H1 (cell line): ENCODE measurements around the gene CIBAR2. TPM values are rescaled to one million over a fixed set of nuclear protein-coding genes. Genes with fewer than 3 reads are reported as not detected.

ENCODE experiments used
- CTCF ChIA-PET: fragments of 300-600 bp; sonication (Branson Sonifier 250); formaldehyde crosslinking; loops from one replicate; lab custom pipeline; 2021; ENCODE audit not compliant: partially characterized antibody; lab: Charles Lee
- POLR2A ChIA-PET: fragments of 300-600 bp; sonication (Branson Sonifier 250); formaldehyde crosslinking; loops from one replicate; lab custom pipeline; 2021; ENCODE audit warnings: inconsistent platforms; ENCODE audit not compliant: partially characterized antibody; lab: Charles Lee
- DNase-seq, 2 experiments: peaks; one replicate each; pipeline versions ENCODE4 v3.0.0 to v3.0.0-alpha.2; 2010 to 2022; ENCODE audit warnings: low spot score in 2 of 2, low read depth in 1 of 2, mixed read lengths in 1 of 2
- FAIRE-seq: peaks from 2 replicates; lab custom pipeline; 2011; peaks lifted over from hg19 to GRCh38; lab: Jason Lieb, UNC
- H2AFZ ChIP-seq: 2 replicates; pipeline ENCODE4 v1.8.1; 2012; ENCODE audit warnings: low read length, inconsistent platforms
- H2AK5ac ChIP-seq: 2 replicates; pipeline ENCODE4 v1.6.1; 2013; ENCODE audit warnings: low read depth, low read length
- H2BK120ac ChIP-seq: replicated peaks from 2 replicates; pipeline ENCODE3; 2013; ENCODE audit warnings: low read depth, low read length, inconsistent platforms
- H2BK12ac ChIP-seq: 2 replicates; pipeline ENCODE4 v1.6.1; 2013; ENCODE audit warnings: low read depth, low read length
- H2BK15ac ChIP-seq: 2 replicates; pipeline ENCODE4 v1.6.1; 2013; ENCODE audit warnings: low read length
- H2BK20ac ChIP-seq: 2 replicates; pipeline ENCODE4 v1.6.1; 2013; ENCODE audit warnings: low read length
- H2BK5ac ChIP-seq: 2 replicates; pipeline ENCODE4 v1.6.1; 2013; ENCODE audit warnings: low read depth, low read length
- H3K14ac ChIP-seq: 2 replicates; pipeline ENCODE4 v1.6.1; 2013; ENCODE audit warnings: inconsistent platforms; ENCODE audit not compliant: insufficient read length
- H3K18ac ChIP-seq: 2 replicates; pipeline ENCODE4 v1.6.1; 2013; ENCODE audit warnings: low read length; ENCODE audit errors: extremely low read depth
- H3K23ac ChIP-seq: 2 replicates; pipeline ENCODE4 v1.6.1; 2013; ENCODE audit warnings: inconsistent platforms; ENCODE audit not compliant: insufficient read length
- H3K23me2 ChIP-seq: 2 replicates; pipeline ENCODE4 v1.6.1; 2013; ENCODE audit warnings: low read depth, low read length
- H3K27ac ChIP-seq: 2 replicates; pipeline ENCODE4 v1.6.1; 2011; ENCODE audit warnings: low read depth, low read length, inconsistent platforms
- H3K27me3 ChIP-seq, 4 experiments: replicated peaks in 1 of 4; 1 replicate in 1 of 4; 2 replicates in 3 of 4; pipeline versions ENCODE4 v1.6.1 to v1.8.1; 2011 to 2013; ENCODE audit warnings: low read length in 3 of 4, mild to moderate bottlenecking in 3 of 4, inconsistent platforms in 2 of 4, mixed read lengths in 2 of 4, moderate library complexity in 1 of 4; ENCODE audit not compliant: control insufficient read depth in 3 of 4, insufficient read depth in 3 of 4; ENCODE audit errors: extremely low read depth in 1 of 4
- H3K36me3 ChIP-seq, 4 experiments: 2 replicates each; pipeline versions ENCODE4 v1.6.1 to v1.8.1; 2011 to 2013; ENCODE audit warnings: mild to moderate bottlenecking in 4 of 4, low read length in 3 of 4, moderate library complexity in 2 of 4, control low read depth in 1 of 4, inconsistent platforms in 1 of 4; ENCODE audit not compliant: insufficient read depth in 4 of 4, control insufficient read depth in 2 of 4
- H3K4ac ChIP-seq: replicated peaks from 2 replicates; pipeline ENCODE3; 2013; ENCODE audit warnings: low read length, low read depth, mixed read lengths, inconsistent platforms; ENCODE audit not compliant: insufficient read length
- H3K4me1 ChIP-seq, 4 experiments: replicated peaks in 1 of 4; 1 replicate in 1 of 4; 2 replicates in 3 of 4; pipeline versions ENCODE4 v1.6.1 to v1.8.1; 2011 to 2013; ENCODE audit warnings: low read length in 3 of 4, inconsistent platforms in 2 of 4, mixed read lengths in 1 of 4; ENCODE audit not compliant: insufficient read depth in 4 of 4, control insufficient read depth in 3 of 4
- H3K4me2 ChIP-seq, 2 experiments: 2 replicates each; pipeline versions ENCODE4 v1.6.1 to v1.8.1; 2011 to 2013; ENCODE audit warnings: low read depth in 2 of 2, low read length in 2 of 2, control low read depth in 1 of 2, inconsistent platforms in 1 of 2, mild to moderate bottlenecking in 1 of 2; ENCODE audit not compliant: insufficient read depth in 1 of 2
- H3K4me3 ChIP-seq, 4 experiments: fragments of 200-600, 300-600 bp in 1 of 4; sonication (generic), shearing (Covaris generic), sonication (Bioruptor Twin) in 1 of 4; 2 replicates each; pipeline versions ENCODE4 v1.5.1 to v1.8.1; 2011 to 2016; ENCODE audit warnings: low read length in 4 of 4, low read depth in 3 of 4, control low read depth in 2 of 4, inconsistent platforms in 2 of 4, mild to moderate bottlenecking in 2 of 4, mixed read lengths in 1 of 4, moderate library complexity in 1 of 4; ENCODE audit not compliant: insufficient read depth in 2 of 4; ENCODE audit errors: extremely low read depth in 1 of 4
- H3K56ac ChIP-seq: replicated peaks from 2 replicates; pipeline ENCODE3; 2013; ENCODE audit warnings: low read depth, mild to moderate bottlenecking, mixed read lengths, low read length, inconsistent platforms; ENCODE audit not compliant: insufficient read length
- H3K79me1 ChIP-seq: 2 replicates; pipeline ENCODE4 v1.6.1; 2013; ENCODE audit warnings: low read depth, low read length, control low read depth
- H3K79me2 ChIP-seq, 2 experiments: 2 replicates each; pipeline versions ENCODE4 v1.6.1 to v1.8.1; 2012 to 2013; ENCODE audit warnings: low read length in 2 of 2, mild to moderate bottlenecking in 2 of 2, inconsistent platforms in 1 of 2; ENCODE audit not compliant: insufficient read depth in 2 of 2, control insufficient read depth in 1 of 2
- H3K9ac ChIP-seq, 4 experiments: replicated peaks in 1 of 4; 1 replicate in 1 of 4; 2 replicates in 3 of 4; pipeline versions ENCODE4 v1.6.1 to v1.8.1; 2011 to 2013; ENCODE audit warnings: low read depth in 3 of 4, low read length in 3 of 4, control low read depth in 2 of 4, mild to moderate bottlenecking in 2 of 4, moderate library complexity in 2 of 4, inconsistent platforms in 1 of 4; ENCODE audit errors: extremely low read depth in 1 of 4
- H3K9me3 ChIP-seq, 2 experiments: 2 replicates each; pipeline versions ENCODE4 v1.6.1 to v1.8.1; 2012 to 2013; ENCODE audit warnings: mild to moderate bottlenecking in 2 of 2, moderate library complexity in 2 of 2, control low read depth in 1 of 2, inconsistent platforms in 1 of 2, low read depth in 1 of 2, low read length in 1 of 2, mixed read lengths in 1 of 2; ENCODE audit not compliant: insufficient read depth in 2 of 2
- H4K20me1 ChIP-seq, 2 experiments: replicated peaks in 1 of 2; 2 replicates each; pipeline versions ENCODE3 to v1.8.1; 2011 to 2013; ENCODE audit warnings: inconsistent platforms in 2 of 2, low read length in 2 of 2, mild to moderate bottlenecking in 1 of 2; ENCODE audit not compliant: insufficient read depth in 2 of 2, control insufficient read depth in 1 of 2
- H4K5ac ChIP-seq: 2 replicates; pipeline ENCODE4 v1.6.1; 2013; ENCODE audit warnings: low read length, low read depth, mixed read lengths, inconsistent platforms; ENCODE audit not compliant: insufficient read length
- H4K8ac ChIP-seq: 2 replicates; pipeline ENCODE4 v1.8.0; 2013; ENCODE audit warnings: mild to moderate bottlenecking, moderate library complexity, low read length, inconsistent platforms; ENCODE audit not compliant: insufficient read depth; ENCODE audit errors: extremely low read depth
- H4K91ac ChIP-seq: replicated peaks from 2 replicates; pipeline ENCODE3; 2013; ENCODE audit warnings: low read length, mixed read lengths, inconsistent platforms; ENCODE audit not compliant: insufficient read length
- CREB1 ChIP-seq: IDR thresholded peaks from 2 replicates; pipeline ENCODE4 v1.6.1; 2012; ENCODE audit warnings: inconsistent platforms
- GABPA ChIP-seq: IDR thresholded peaks from 2 replicates; pipeline ENCODE4 v1.6.1; 2011; ENCODE audit warnings: mild to moderate bottlenecking, low read length, moderate library complexity, borderline replicate concordance; ENCODE audit not compliant: insufficient read depth
- RFX5 ChIP-seq: IDR thresholded peaks from 2 replicates; pipeline ENCODE4 v1.6.1; 2011; ENCODE audit warnings: low read depth, low read length, improper control_type of control experiment, borderline replicate concordance
- WGBS, 2 experiments: shearing (Covaris generic) in 1 of 2; methylation state at CpG; one replicate each; pipeline versions ENCODE4 v1.1.6 to v1.1.7; 2013 to 2015; ENCODE audit warnings: low lambda C conversion rate in 2 of 2, mixed read lengths in 2 of 2, inconsistent platforms in 1 of 2, low coverage in 1 of 2, missing lambda C conversion rate in 1 of 2; ENCODE audit not compliant: insufficient replicate concordance in 2 of 2, insufficient coverage in 1 of 2, insufficient read length in 1 of 2; ENCODE audit errors: extremely low coverage in 1 of 2, missing lambda C conversion rate in 1 of 2; 5-methylcytosine and 5-hydroxymethylcytosine counted together
- polyA plus RNA-seq, 7 experiments: library from polyadenylated mRNA; depleted of rRNA in 3 of 7; stranded (reverse) in 5 of 7; unstranded in 2 of 7; fragments of >200 nt in 5 of 7; fragments of 200-250 nt in 2 of 7; gene quantifications; 1 replicate in 5 of 7; 2 replicates in 1 of 7; 4 replicates in 1 of 7; pipeline versions ENCODE4 v1.2.1 to v1.2.3, GENCODE V29; 2011 to 2013; ENCODE audit warnings: missing spikeins in 2 of 7, mixed read lengths in 2 of 7
- total RNA-seq: library from RNA; stranded (reverse); fragmentation: NEBNext Ultra II Directional; extraction: Animal tissue kit (Norgen Biotek cat#: 25700); gene quantifications from 2 replicates; pipeline ENCODE4 v1.2.1, GENCODE V29; 2021

CIBAR2 gene
- total and polyA plus RNA-seq, 2 of the 8 experiments (the other 6 are each of a cell fraction or from before 2014, with no cell fraction given): 0.18 TPM; not detected in 1

- H3K36me3 ChIP-seq: peaks cover 0 to 3% (median 0%) of the 10 kb centered on the region in 4 experiments; a peak in 1 of 8 replicates
- no peak overlapping the region for H3K4me3 ChIP-seq
- H4K5ac ChIP-seq: no peak overlapping the region
- peak overlapping the region; percentile 63; the same call in 1 of the 2 replicates for H2BK12ac ChIP-seq
- ChIA-PET CTCF (interaction anchor here (0.6 to 0.9 kb wide), 3 partner anchors 12 to 239 kb away, joined by 3 to 4 read pairs (median 4); no protein-coding TSS in a partner anchor), POLR2A (no interaction called here)
- H3K56ac ChIP-seq: no peak overlapping the region
- no peak overlapping the region for H2BK15ac ChIP-seq
- peak; percentile 91 for FAIRE-seq
- WGBS, 2 experiments: 56% methylated on average over 16 of the region's 16 CpGs; no CpG with 5 or more reads in 1 of the 2 experiments
- no peak overlapping the region for H4K8ac ChIP-seq
- H3K9me3 ChIP-seq: no peaks in the 10 kb centered on the region
- no peak overlapping the region for H3K23ac ChIP-seq
- no peak overlapping the region for H3K4me2 ChIP-seq
- no peaks in the 10 kb centered on the region for H3K23me2 ChIP-seq
- no peak overlapping the region for H2AFZ ChIP-seq
- H3K4me1 ChIP-seq: peaks cover 0 to 13% (median 4%) of the 10 kb centered on the region in 4 experiments; a peak in 5 of 7 replicates
- H2BK5ac ChIP-seq: no peak overlapping the region
- no peaks in the 10 kb centered on the region for H3K79me1 ChIP-seq
- no peaks in the 10 kb centered on the region for H4K20me1 ChIP-seq
- no peak overlapping the region for H3K4ac ChIP-seq
- TF ChIP-seq GABPA (0 out of 2 replicates have a peak, but pooled peaks have one; percentile 32), CREB1 (0 out of 2 replicates have a peak, but pooled peaks have one; percentile 13), RFX5 (no peak)
- H3K79me2 ChIP-seq: no peaks in the 10 kb centered on the region
- H3K27ac ChIP-seq: no peak overlapping the region
- peaks cover 0 to 25% (median 14%) of the 10 kb centered on the region in 4 experiments; a peak in 4 of 7 replicates for H3K27me3 ChIP-seq
- H3K18ac ChIP-seq: no peak overlapping the region
- DNase-seq: peak; percentile 50 to 83
- no peak overlapping the region for H4K91ac ChIP-seq
- 0 out of 2 replicates have a peak overlapping the region, but pooled peaks have one; percentile 2 for H2AK5ac ChIP-seq
- H2BK120ac ChIP-seq: no peak overlapping the region
- H2BK20ac ChIP-seq: no peak overlapping the region
- no peak overlapping the region for H3K14ac ChIP-seq
- H3K9ac ChIP-seq: no peak overlapping the region
Observed at GRCh38 chr16:85075236-85075924, 36.9 kb downstream of the CIBAR2 start.
